H1 (cell line): ENCODE measurements around the gene ARHGAP22. TPM values are rescaled to one million over a fixed set of nuclear protein-coding genes. Genes with fewer than 3 reads are reported as not detected.
"Not testable (repeated sequence)": the region's sequence is repeated elsewhere in the genome, so short reads cannot be mapped to it uniquely, and the experiment has no call there.

Experiments
- CTCF ChIA-PET: fragments of 300-600 bp; sonication (Branson Sonifier 250); formaldehyde crosslinking; loops from one replicate; lab custom pipeline; 2021; ENCODE audit not compliant: partially characterized antibody; lab: Charles Lee
- POLR2A ChIA-PET: fragments of 300-600 bp; sonication (Branson Sonifier 250); formaldehyde crosslinking; loops from one replicate; lab custom pipeline; 2021; ENCODE audit warnings: inconsistent platforms; ENCODE audit not compliant: partially characterized antibody; lab: Charles Lee
- DNase-seq, 2 experiments: peaks; one replicate each; pipeline versions ENCODE4 v3.0.0 to v3.0.0-alpha.2; 2010 to 2022; ENCODE audit warnings: low spot score in 2 of 2, low read depth in 1 of 2, mixed read lengths in 1 of 2
- FAIRE-seq: peaks from 2 replicates; lab custom pipeline; 2011; peaks lifted over from hg19 to GRCh38; lab: Jason Lieb, UNC
- H2AFZ ChIP-seq: 2 replicates; pipeline ENCODE4 v1.8.1; 2012; ENCODE audit warnings: low read length, inconsistent platforms
- H2AK5ac ChIP-seq: 2 replicates; pipeline ENCODE4 v1.6.1; 2013; ENCODE audit warnings: low read depth, low read length
- H2BK120ac ChIP-seq: replicated peaks from 2 replicates; pipeline ENCODE3; 2013; ENCODE audit warnings: low read depth, low read length, inconsistent platforms
- H2BK12ac ChIP-seq: 2 replicates; pipeline ENCODE4 v1.6.1; 2013; ENCODE audit warnings: low read depth, low read length
- H2BK15ac ChIP-seq: 2 replicates; pipeline ENCODE4 v1.6.1; 2013; ENCODE audit warnings: low read length
- H2BK20ac ChIP-seq: 2 replicates; pipeline ENCODE4 v1.6.1; 2013; ENCODE audit warnings: low read length
- H2BK5ac ChIP-seq: 2 replicates; pipeline ENCODE4 v1.6.1; 2013; ENCODE audit warnings: low read depth, low read length
- H3K14ac ChIP-seq: 2 replicates; pipeline ENCODE4 v1.6.1; 2013; ENCODE audit warnings: inconsistent platforms; ENCODE audit not compliant: insufficient read length
- H3K18ac ChIP-seq: 2 replicates; pipeline ENCODE4 v1.6.1; 2013; ENCODE audit warnings: low read length; ENCODE audit errors: extremely low read depth
- H3K23ac ChIP-seq: 2 replicates; pipeline ENCODE4 v1.6.1; 2013; ENCODE audit warnings: inconsistent platforms; ENCODE audit not compliant: insufficient read length
- H3K23me2 ChIP-seq: 2 replicates; pipeline ENCODE4 v1.6.1; 2013; ENCODE audit warnings: low read depth, low read length
- H3K27ac ChIP-seq: 2 replicates; pipeline ENCODE4 v1.6.1; 2011; ENCODE audit warnings: low read depth, low read length, inconsistent platforms
- H3K27me3 ChIP-seq, 4 experiments: replicated peaks in 1 of 4; 1 replicate in 1 of 4; 2 replicates in 3 of 4; pipeline versions ENCODE4 v1.6.1 to v1.8.1; 2011 to 2013; ENCODE audit warnings: low read length in 3 of 4, mild to moderate bottlenecking in 3 of 4, inconsistent platforms in 2 of 4, mixed read lengths in 2 of 4, moderate library complexity in 1 of 4; ENCODE audit not compliant: control insufficient read depth in 3 of 4, insufficient read depth in 3 of 4; ENCODE audit errors: extremely low read depth in 1 of 4
- H3K36me3 ChIP-seq, 4 experiments: 2 replicates each; pipeline versions ENCODE4 v1.6.1 to v1.8.1; 2011 to 2013; ENCODE audit warnings: mild to moderate bottlenecking in 4 of 4, low read length in 3 of 4, moderate library complexity in 2 of 4, control low read depth in 1 of 4, inconsistent platforms in 1 of 4; ENCODE audit not compliant: insufficient read depth in 4 of 4, control insufficient read depth in 2 of 4
- H3K4ac ChIP-seq: replicated peaks from 2 replicates; pipeline ENCODE3; 2013; ENCODE audit warnings: low read length, low read depth, mixed read lengths, inconsistent platforms; ENCODE audit not compliant: insufficient read length
- H3K4me1 ChIP-seq, 4 experiments: replicated peaks in 1 of 4; 1 replicate in 1 of 4; 2 replicates in 3 of 4; pipeline versions ENCODE4 v1.6.1 to v1.8.1; 2011 to 2013; ENCODE audit warnings: low read length in 3 of 4, inconsistent platforms in 2 of 4, mixed read lengths in 1 of 4; ENCODE audit not compliant: insufficient read depth in 4 of 4, control insufficient read depth in 3 of 4
- H3K4me2 ChIP-seq, 2 experiments: 2 replicates each; pipeline versions ENCODE4 v1.6.1 to v1.8.1; 2011 to 2013; ENCODE audit warnings: low read depth in 2 of 2, low read length in 2 of 2, control low read depth in 1 of 2, inconsistent platforms in 1 of 2, mild to moderate bottlenecking in 1 of 2; ENCODE audit not compliant: insufficient read depth in 1 of 2
- H3K4me3 ChIP-seq, 4 experiments: fragments of 200-600, 300-600 bp in 1 of 4; sonication (generic), shearing (Covaris generic), sonication (Bioruptor Twin) in 1 of 4; 2 replicates each; pipeline versions ENCODE4 v1.5.1 to v1.8.1; 2011 to 2016; ENCODE audit warnings: low read length in 4 of 4, low read depth in 3 of 4, control low read depth in 2 of 4, inconsistent platforms in 2 of 4, mild to moderate bottlenecking in 2 of 4, mixed read lengths in 1 of 4, moderate library complexity in 1 of 4; ENCODE audit not compliant: insufficient read depth in 2 of 4; ENCODE audit errors: extremely low read depth in 1 of 4
- H3K56ac ChIP-seq: replicated peaks from 2 replicates; pipeline ENCODE3; 2013; ENCODE audit warnings: low read depth, mild to moderate bottlenecking, mixed read lengths, low read length, inconsistent platforms; ENCODE audit not compliant: insufficient read length
- H3K79me1 ChIP-seq: 2 replicates; pipeline ENCODE4 v1.6.1; 2013; ENCODE audit warnings: low read depth, low read length, control low read depth
- H3K79me2 ChIP-seq, 2 experiments: 2 replicates each; pipeline versions ENCODE4 v1.6.1 to v1.8.1; 2012 to 2013; ENCODE audit warnings: low read length in 2 of 2, mild to moderate bottlenecking in 2 of 2, inconsistent platforms in 1 of 2; ENCODE audit not compliant: insufficient read depth in 2 of 2, control insufficient read depth in 1 of 2
- H3K9ac ChIP-seq, 4 experiments: replicated peaks in 1 of 4; 1 replicate in 1 of 4; 2 replicates in 3 of 4; pipeline versions ENCODE4 v1.6.1 to v1.8.1; 2011 to 2013; ENCODE audit warnings: low read depth in 3 of 4, low read length in 3 of 4, control low read depth in 2 of 4, mild to moderate bottlenecking in 2 of 4, moderate library complexity in 2 of 4, inconsistent platforms in 1 of 4; ENCODE audit errors: extremely low read depth in 1 of 4
- H3K9me3 ChIP-seq, 2 experiments: 2 replicates each; pipeline versions ENCODE4 v1.6.1 to v1.8.1; 2012 to 2013; ENCODE audit warnings: mild to moderate bottlenecking in 2 of 2, moderate library complexity in 2 of 2, control low read depth in 1 of 2, inconsistent platforms in 1 of 2, low read depth in 1 of 2, low read length in 1 of 2, mixed read lengths in 1 of 2; ENCODE audit not compliant: insufficient read depth in 2 of 2
- H4K20me1 ChIP-seq, 2 experiments: replicated peaks in 1 of 2; 2 replicates each; pipeline versions ENCODE3 to v1.8.1; 2011 to 2013; ENCODE audit warnings: inconsistent platforms in 2 of 2, low read length in 2 of 2, mild to moderate bottlenecking in 1 of 2; ENCODE audit not compliant: insufficient read depth in 2 of 2, control insufficient read depth in 1 of 2
- H4K5ac ChIP-seq: 2 replicates; pipeline ENCODE4 v1.6.1; 2013; ENCODE audit warnings: low read length, low read depth, mixed read lengths, inconsistent platforms; ENCODE audit not compliant: insufficient read length
- H4K8ac ChIP-seq: 2 replicates; pipeline ENCODE4 v1.8.0; 2013; ENCODE audit warnings: mild to moderate bottlenecking, moderate library complexity, low read length, inconsistent platforms; ENCODE audit not compliant: insufficient read depth; ENCODE audit errors: extremely low read depth
- H4K91ac ChIP-seq: replicated peaks from 2 replicates; pipeline ENCODE3; 2013; ENCODE audit warnings: low read length, mixed read lengths, inconsistent platforms; ENCODE audit not compliant: insufficient read length
- WGBS, 2 experiments: shearing (Covaris generic) in 1 of 2; methylation state at CpG; one replicate each; pipeline versions ENCODE4 v1.1.6 to v1.1.7; 2013 to 2015; ENCODE audit warnings: low lambda C conversion rate in 2 of 2, mixed read lengths in 2 of 2, inconsistent platforms in 1 of 2, low coverage in 1 of 2, missing lambda C conversion rate in 1 of 2; ENCODE audit not compliant: insufficient replicate concordance in 2 of 2, insufficient coverage in 1 of 2, insufficient read length in 1 of 2; ENCODE audit errors: extremely low coverage in 1 of 2, missing lambda C conversion rate in 1 of 2; 5-methylcytosine and 5-hydroxymethylcytosine counted together
- polyA plus RNA-seq, 7 experiments: library from polyadenylated mRNA; depleted of rRNA in 3 of 7; stranded (reverse) in 5 of 7; unstranded in 2 of 7; fragments of >200 nt in 5 of 7; fragments of 200-250 nt in 2 of 7; gene quantifications; 1 replicate in 5 of 7; 2 replicates in 1 of 7; 4 replicates in 1 of 7; pipeline versions ENCODE4 v1.2.1 to v1.2.3, GENCODE V29; 2011 to 2013; ENCODE audit warnings: missing spikeins in 2 of 7, mixed read lengths in 2 of 7
- total RNA-seq: library from RNA; stranded (reverse); fragmentation: NEBNext Ultra II Directional; extraction: Animal tissue kit (Norgen Biotek cat#: 25700); gene quantifications from 2 replicates; pipeline ENCODE4 v1.2.1, GENCODE V29; 2021

The ARHGAP22 gene
- total and polyA plus RNA-seq, 2 of the 8 experiments (the other 6 are each of a cell fraction or from before 2014, with no cell fraction given): 3.6 to 11.2 TPM

DNA sequence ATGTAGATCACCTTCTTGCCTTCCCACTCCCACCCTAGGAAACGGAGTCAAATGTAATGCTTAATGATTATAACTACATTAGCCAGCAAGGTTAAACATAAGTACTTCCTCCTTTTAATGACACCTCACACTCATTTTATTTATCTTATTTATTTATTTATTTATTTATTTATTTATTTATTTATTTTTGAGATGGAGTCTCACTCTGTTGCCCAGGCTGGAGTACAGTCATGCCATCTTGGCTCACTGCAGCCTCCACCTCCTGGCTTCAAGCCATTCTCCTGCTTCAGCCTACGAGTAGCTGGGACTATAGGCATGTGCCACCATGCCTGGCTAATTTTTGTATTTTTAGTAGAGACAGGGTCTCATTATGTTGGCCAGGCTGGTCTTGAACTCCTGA lies 183.0 kb downstream of the ARHGAP22 start:
- H2BK120ac ChIP-seq, CTCF ChIA-PET, H3K23me2 ChIP-seq, H3K14ac ChIP-seq, H3K4me2 ChIP-seq, H3K9ac ChIP-seq, H2BK15ac ChIP-seq, H3K79me2 ChIP-seq, H3K56ac ChIP-seq, H4K8ac ChIP-seq, H4K91ac ChIP-seq, H3K4ac ChIP-seq, H2BK20ac ChIP-seq, H4K20me1 ChIP-seq, DNase-seq, FAIRE-seq, H3K23ac ChIP-seq, H2BK12ac ChIP-seq, POLR2A ChIA-PET, H4K5ac ChIP-seq, H2AK5ac ChIP-seq, H3K27ac ChIP-seq, H3K36me3 ChIP-seq, H3K9me3 ChIP-seq, H2AFZ ChIP-seq, H3K79me1 ChIP-seq, H3K18ac ChIP-seq, H3K4me3 ChIP-seq, H2BK5ac ChIP-seq, H3K4me1 ChIP-seq, H3K27me3 ChIP-seq: not testable (repeated sequence)
- WGBS, 2 experiments: 91% methylated on average over 2 of the region's 2 CpGs; no CpG with 5 or more reads in 1 of the 2 experiments
